Suprapubic skin (tissue), 3 donors: ENCODE data around the gene SAPCD1.

ENCODE experiments used
- CTCF ChIP-seq, 2 donors: fragments of 200-600 bp in 1 of 2; fragments of 450-650 bp in 1 of 2; sonication (generic) in 1 of 2; IDR thresholded peaks; one replicate each; pipeline ENCODE4 v1.5.1; 2016 to 2019; ENCODE audit warnings: antibody characterized with exemption in 2 of 2, mild to moderate bottlenecking in 1 of 2, moderate library complexity in 1 of 2
- EP300 ChIP-seq: sonication (generic); formaldehyde crosslinking; IDR thresholded peaks from one replicate; pipeline ENCODE4 v1.6.1; 2017; ENCODE audit warnings: antibody characterized with exemption
- POLR2A ChIP-seq, 2 donors: fragments of 450-650 bp; IDR thresholded peaks; one replicate each; pipeline ENCODE4 v1.6.1; 2017; ENCODE audit warnings: antibody characterized with exemption in 2 of 2, mild to moderate bottlenecking in 2 of 2, moderate library complexity in 2 of 2

- TF ChIP-seq CTCF (IDR thresholded peaks at IDR 0.05) (no peak), POLR2A (IDR thresholded peaks at IDR 0.05) (no peak), EP300 (no peak)
Observed at GRCh38 chr6:31767096-31767645, 4.7 kb downstream of the SAPCD1 start.
